Stimulated activated CD4-positive, alpha-beta T cell treated with anti-CD3 and anti-CD28 coated beads, Interleukin-15, amount 100 ng/mL, for 24 hours (primary cell): Measurements from ENCODE around the gene ZYX.
"Not testable (repeated sequence)": the region's sequence is repeated elsewhere in the genome, so short reads cannot be mapped to it uniquely, and the experiment has no call there.

Source experiments
- DNase-seq: peaks from one replicate; pipeline ENCODE4 v3.0.0-alpha.2; 2020

Gene ZYX

DNA sequence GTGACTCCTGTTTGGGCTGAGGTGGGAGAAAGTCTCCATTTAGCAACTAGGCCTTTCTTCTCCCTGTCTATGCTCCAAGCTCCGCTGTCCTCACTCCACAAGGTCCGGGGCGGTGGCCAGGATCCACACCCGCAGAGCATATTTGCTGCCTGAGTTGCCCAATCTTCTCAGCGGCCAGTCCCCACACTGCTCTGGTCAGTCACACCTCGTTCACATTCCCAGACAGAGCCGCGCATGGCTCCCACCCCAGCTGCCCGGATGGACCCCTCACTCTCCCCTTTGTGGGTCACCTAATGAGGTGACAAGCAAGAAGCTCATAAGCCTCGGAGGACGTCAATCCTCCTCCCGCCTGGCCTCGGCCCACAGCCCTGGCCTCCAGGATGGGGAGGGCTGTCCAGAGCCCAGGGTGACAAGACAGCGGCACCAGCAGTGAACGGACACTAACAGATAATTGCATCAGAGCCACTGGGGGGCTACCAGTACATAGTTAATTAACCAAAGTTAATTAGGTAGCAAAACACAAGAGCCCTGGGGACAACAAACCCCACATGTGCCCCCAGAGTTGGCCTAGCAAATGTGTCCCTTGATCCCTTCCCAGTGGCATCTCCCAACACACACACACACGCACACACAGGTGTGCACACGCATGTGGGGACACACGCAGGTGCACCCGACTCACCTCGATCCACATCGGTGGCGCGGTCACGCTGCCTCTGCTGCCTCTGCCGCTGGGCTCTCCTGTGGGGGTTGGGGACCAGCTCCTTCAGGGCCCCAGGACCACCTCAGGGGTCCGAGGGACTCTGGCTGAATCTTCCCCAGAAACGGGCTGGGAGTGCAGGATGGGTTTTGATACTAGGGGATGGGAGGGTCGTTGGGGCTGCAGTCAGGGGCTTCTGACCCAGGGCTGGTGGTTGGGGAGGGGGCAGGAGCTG, 15.7 kb downstream of the ZYX start:
- no peak for DNase-seq

DNA sequence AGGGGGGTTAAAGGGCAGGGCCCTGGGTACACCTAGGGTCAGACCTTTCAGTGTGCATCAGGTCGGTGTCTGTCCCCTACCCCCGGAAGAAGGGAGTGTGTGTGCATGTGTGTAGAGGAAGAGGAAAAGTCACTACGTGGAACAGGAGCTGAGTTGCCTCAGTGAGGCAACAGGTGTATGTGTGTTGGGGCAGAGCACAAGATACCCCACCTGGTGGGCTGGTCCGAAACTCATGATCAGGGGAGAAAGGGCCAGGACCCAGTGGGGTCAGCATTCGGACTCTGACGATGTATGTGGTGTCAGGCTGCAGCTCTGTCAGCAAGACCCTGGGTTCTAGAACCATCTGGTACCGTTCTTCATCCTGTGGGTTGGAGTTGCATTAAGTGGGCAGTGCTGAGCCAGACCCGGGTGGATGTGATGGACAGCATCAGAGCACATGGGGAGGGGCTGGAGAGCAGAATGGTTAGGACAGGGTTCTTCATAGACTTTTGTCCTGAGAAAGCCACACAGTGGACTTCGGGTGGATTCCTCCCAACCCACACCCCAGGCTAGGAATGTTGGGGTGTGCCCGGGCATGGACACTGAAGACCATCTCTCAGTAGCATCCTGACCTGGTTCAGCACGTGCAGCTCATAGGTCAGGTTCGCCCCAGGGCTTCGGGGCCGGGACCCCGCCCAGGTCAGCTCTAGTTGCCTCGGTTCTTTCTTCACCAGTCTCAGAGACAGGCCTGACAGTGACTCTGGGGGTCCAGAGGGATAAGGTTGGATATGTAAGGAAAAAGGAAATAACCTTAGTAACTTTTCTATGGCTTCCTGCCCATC, 16.8 kb downstream of the ZYX start:
- no peak for DNase-seq

DNA sequence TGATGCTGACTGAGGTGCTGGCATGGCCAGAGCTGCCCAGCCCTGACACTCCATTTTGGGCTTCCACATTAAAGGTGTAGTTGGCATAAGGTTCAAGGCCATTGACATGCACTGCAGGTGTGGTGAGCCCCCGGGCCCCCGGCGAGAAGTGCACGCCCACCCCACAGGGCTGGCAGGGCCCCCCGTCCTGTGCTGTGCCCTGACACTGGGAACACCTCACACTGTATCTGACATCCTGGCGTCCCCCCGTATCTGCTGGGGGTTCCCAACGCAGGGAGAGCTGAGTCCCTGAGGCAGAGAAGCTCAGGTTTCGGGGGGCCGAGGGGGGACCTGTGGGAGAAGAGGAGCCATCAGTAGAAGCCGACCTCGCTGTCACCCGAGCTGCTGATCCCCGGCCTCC, 17.5 kb downstream of the ZYX start:
- DNase-seq: no peak

DNA sequence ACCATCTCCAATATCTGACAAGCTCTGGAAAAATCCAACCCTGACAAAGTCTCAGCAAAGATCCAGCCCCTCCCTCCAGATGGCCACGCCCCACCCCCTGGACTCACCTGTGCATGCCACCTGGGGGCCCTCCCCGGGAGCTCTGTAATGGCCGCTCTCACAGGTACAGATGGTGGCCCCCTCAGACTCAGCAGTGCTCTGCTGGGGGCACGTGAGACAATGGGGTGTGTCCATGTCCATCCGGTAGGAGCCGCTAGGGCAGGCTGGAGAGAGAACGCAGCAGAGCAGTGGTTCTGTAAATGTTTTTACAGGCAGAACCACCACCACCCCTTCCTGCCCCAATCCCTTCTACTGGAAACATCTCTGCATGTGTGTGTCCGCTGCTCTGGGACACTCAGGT, 18.0 kb downstream of the ZYX start:
- DNase-seq: no peak

DNA sequence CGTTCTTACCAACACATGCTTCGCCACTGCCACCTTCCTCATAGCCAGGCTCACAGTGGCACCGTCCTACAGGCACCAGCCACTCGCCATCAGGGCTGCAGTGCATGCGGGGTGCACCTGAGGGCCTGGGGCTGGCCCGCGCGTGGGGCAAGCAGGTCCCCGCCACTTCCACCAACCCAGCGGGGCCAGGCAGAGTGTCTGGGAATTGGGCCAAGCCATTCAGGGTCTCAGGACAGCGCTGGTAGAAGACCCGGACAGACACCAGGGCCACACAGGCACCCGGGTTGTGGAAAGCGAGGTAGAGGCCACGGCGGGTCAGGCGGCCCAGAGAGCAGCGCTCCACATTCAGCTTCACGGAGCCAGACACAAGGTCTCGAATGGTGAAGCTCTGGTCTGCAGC, 18.5 kb downstream of the ZYX start:
- no peak for DNase-seq

DNA sequence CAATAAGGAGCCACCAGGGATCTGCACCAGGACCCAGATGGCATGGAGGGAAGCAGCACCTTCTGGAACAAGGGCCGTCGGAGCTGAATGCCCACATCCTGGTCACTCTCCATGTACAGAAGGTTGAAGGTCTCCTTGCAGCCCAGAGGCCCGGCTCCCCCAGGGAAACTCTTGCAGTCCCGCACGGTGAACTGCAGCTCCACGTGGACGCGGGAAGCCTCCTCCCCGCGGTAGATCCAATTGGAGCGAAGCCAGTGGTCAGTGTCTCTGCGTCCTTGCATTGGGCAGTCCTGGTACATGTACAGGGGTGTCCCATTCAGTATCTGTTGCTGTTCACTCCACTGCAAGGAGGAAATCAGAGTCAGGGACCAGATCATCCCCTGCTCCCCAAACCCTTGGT, 20.1 kb downstream of the ZYX start:
- no peak for DNase-seq

DNA sequence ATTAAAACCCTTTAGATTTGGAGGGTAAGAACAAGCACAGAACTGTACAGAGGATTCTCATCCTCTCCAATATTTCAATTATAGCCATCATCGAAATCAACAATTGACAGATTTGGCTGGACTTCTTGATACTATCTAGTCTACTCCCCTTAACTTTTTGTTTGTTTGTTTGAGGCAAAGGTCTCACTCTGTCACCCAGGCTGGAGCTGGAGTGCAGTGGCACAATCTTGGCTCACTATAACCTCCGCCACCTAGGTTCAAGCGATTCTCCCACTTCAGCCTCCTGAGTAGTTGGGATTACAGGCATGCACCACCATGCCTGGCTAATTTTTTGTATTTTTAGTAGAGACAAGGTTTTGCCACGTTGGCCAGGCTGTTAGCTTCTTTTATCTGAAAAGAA, 21.1 kb downstream of the ZYX start:
- DNase-seq: not testable (repeated sequence)

DNA sequence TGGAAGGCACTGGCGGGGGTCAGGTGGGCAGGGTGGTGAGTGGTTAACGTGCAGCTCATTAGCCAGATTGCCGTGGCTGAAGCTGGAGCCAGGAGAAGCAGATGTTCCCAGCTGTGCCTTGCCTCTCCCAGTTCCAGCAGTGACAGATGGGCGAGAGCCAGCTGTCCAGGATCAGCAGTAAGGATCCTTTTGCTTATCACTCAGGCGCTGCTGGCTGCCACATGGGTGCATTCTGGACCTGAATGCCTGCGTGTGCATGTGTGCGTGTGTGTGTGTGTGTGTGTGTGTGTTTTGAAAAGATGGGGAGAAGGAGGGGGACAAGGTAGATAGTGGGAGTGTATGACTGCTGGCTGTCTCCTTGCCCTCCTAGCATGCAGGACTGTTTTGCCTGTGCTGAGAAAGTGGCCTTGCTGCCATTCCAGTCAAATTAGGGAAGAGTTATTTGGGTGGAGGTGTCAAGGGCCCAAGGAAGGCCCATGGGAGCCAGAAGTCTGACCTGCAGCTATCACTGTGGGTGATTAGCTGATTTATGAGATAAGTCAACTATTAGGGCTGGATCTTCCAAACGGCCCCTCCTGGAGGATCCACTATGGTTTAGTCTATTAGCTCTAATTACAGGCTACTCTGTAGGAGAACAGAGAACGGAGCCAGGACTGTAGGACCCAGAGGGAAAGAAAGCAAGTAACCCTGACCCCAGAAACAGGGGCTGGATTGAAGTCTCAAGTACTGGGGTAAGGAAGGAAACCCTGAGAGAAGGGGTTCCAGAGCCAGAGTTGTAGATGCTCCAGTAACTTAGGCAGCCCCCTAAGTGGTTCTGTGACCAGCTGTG, 24.2 kb downstream of the ZYX start:
- no peak for DNase-seq

DNA sequence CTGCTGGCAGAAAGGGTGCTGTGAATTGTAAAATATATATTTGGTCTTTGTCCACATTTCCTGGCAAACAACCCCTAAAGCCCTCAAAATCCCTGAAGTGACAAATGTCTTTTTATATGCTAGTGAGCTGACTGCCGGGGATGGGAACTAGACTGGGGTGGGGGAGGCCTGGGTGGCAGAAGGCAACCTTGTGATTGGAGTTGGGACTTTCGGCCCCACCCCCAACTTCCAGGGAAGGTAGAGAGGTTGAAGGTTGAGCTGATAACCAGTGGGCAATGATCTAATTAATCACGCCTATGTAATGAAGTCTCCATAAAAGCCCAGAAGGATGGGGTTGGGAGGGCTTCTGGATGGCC, 24.8 kb downstream of the ZYX start:
- no peak for DNase-seq

DNA sequence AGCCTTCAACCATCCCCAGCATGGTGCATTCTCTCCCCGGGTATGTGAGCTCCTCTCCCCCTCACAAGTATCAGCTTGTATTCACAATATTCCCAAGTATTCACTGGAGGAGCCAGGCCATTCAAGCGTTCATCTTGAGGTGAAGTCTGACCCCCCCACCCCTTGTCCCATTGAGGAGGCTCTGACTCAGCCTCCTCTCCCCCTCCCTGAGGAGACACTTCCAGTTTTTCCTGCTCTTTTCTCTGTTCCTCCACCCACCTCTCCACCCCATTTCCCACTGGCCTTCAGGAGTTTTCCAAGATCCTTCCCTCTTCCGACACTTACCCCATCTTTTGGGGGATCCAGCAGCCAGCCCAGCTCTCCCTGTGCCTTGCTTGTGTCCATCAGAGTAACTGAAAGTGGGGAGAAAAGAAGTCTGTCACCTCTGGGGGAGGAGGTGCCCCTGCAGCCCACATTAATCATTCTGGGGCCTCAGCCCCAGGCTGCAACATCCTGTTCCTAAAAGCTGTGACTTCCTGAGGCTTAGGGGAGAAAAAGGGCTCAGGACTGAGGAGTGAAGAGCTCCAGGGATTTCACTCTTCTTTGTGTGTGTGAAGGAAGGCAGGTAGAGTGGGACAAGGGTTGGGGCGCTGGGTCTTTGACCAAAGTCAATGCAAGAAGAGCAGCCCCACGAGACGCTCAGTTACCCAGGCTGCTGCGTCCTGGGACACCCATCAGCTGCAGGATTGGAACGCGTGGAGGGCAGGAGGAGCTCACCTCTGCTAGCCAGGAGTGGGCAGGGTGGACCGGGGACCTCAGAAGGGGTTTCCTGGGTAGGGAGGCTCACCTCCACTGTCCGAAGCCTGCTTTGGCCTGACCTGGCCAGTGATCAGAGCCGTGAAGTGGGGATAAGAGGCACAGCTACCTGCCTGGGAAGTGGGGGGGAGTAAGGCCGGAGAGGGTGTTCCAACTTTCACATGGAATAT, 26.4 kb downstream of the ZYX start:
- DNase-seq: peak; percentile 49

DNA sequence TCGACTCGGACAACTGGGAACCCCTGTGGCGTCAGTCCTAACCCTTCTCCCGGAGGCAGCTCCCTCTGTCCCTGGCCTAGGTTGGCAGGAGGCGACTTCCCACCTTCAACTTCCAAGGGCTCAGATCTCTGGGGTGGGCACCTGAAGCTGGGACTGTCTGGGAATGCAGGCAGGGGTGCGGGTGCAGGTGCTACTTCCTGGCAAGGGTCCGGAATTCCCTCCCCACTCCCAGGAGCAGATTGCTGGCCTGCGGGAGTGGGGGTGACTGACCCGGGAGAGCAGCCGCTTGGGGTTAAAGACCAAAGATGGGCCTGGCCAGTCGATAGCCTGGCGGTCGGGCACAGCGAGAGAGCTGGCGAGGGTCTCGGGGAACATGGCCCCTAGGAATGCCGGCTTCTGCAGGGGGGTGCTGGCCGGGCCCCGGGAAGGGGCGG, 27.1 kb downstream of the ZYX start:
- DNase-seq: no peak

DNA sequence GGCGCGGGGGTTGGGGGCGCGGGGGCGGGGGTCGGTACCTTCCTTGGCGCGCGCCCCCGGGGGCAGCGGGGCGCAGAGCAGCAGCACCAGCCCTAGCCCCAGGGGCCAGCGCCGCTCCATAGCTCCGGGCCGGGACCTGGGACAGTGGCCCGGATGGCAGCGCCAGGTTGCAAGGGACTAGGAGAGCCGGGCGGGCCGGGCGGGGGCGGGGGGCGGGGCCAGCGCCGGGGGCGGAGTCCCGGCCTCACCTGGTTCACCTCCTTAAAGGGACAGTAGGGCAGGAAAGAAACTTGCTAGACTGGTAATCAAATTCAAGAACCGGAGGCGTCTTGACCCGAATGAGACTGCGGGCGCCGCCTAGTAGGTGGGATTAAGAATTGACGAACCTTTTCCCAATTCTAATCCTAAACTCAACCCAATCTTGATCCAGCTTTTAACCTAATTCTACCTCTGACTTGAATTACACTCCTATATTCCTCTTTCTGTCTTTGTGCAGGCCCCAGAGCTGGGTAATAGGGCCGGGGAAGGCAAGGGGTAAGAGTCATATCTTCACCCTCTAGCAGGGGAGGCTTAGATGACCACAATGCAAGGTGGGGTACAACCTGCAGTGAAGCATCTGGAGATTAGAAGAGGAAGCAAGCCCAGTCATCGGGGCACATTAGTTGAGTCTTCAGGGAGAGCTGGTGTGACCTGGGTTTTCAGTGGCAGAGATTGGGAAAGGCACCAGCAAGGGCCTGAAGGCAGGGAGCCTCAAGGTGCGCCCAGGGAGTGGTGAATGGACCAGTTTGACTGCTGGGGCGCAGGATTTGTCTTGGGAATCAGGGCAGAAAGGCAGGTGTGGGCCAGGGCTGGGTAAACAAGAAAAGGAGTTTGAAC, 27.8 kb downstream of the ZYX start, which contains the start of gene EPHA1:
TSS of gene EPHA1 (minus strand) at position 171 of the 876 bp plus-strand sequence. CDS start at position 120, 51 bp downstream.
- DNase-seq: peak; percentile 61

DNA sequence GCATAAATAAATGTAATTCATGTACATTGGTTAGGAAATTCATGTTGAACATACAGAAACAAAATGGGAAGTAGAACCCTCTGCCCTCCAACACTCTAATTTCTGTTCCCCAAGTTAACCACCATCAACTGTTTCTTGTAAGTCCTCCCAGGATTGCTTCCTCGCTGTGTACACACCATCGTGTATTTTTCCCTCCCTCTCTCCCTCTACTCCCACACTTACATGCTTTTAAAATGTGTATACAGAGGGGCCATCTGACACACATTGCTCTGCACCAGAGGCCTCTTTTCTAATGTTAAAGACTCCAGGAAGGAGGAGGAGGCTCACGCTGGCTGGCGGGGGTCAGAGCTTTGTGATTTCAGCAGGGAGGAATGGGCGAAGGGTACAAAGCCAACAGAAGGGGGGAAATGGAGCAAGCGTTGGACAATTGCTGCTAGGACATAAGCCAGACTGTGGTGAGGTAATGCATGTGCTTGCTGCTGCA, 29.4 kb downstream of the ZYX start:
- no peak for DNase-seq

DNA sequence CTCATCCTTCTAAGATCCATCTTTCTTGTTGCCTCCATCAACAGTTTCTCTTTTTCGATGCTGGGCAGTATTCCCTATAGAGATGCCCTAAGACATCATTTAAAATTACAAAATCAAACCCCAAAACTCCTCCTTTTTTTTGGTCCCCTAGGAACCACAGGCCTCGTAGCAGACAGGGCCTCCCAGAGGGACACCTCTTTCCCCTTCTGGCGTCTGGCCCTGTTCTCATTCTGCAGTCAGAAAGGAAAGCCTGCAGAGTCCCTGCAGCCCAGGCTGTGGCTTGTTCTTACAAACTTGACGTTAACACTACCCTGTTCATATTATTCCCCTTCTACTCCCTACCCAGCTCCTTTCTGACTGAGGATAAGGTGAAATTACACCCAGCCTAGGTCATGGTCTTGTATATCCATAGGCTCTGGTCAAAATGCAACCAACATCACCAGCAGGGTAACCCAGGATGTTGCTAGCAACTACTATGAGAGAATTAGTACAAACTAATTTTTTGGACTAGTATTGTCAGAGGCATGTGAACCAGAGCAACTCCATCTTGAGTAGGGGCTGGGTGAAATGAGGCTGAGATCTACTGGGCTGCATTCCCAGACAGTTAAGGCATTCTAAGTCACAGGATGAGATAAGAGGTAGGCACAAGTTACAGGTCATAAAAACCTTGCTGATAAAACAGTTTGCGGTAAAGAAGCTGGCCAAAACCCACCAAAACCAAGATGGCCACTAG, 31.0 kb downstream of the ZYX start:
- no peak for DNase-seq

DNA sequence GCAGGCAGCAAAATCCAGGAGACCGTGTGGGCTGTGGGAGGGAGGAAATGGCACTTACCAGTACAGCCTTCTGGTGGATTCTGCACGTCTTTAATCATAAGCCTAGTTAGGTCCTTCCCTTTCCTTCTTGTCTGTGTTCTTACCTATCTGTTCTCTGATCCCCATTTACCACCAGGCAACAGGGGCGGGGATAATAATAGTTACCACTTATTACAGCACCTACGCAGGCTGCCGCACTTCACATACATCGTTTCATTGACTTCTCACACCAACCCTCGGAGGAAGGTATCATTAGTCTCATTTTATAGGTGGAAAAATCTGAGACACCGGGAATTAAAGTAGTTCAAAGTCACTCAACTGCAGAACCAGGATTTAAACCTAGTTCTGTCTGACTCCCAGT, 32.0 kb downstream of the ZYX start:
- no peak for DNase-seq

DNA sequence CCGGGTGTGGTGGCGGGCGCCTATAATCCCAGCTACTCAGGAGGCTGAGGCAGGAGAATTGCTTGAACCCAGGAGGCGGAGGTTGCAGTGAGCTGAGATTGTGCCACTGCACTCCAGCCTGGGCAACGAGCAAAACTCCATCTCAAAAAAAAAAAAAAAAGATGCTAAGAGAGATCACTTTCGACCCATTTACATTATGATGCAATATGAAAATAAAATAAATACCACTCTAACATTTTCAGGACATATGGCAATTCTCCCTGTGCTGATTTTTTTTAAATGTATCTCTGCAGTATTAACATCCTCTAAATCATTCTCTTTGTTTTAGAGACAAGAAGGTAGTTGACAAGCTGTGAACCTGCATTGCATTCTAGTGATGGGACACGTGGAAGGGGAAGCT, 34.1 kb downstream of the ZYX start:
- not testable (repeated sequence) for DNase-seq

DNA sequence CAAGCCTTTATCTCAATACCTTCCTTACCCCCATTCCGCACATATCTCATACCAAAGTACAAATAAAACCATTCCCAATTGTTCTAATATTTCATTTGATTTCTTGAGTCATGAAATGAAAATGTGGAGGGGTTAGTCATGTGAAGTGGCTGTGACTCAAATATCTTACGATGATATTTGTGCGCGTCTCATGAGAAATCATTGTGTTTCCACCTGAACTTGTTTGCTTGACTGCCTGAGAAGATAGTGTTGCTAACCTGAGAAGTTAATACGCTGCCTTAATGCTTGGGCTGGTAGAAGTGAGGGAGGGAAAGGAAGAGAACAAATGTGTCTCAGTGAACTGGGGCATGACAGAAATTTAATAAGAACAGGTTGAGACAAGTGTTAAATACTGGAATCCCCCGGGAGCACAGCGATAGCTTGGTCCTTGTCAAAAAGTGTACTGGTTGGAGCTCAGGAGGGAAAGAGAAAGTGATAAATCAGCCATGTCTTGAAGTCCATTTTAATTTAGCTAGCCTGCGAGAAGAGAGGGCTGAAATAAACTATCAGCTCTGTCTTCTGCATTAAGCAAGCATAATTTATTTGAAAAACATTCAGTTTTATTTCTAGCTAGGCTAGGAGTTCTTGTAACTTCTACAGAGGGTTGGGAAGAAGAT, 34.7 kb downstream of the ZYX start:
- no peak for DNase-seq

DNA sequence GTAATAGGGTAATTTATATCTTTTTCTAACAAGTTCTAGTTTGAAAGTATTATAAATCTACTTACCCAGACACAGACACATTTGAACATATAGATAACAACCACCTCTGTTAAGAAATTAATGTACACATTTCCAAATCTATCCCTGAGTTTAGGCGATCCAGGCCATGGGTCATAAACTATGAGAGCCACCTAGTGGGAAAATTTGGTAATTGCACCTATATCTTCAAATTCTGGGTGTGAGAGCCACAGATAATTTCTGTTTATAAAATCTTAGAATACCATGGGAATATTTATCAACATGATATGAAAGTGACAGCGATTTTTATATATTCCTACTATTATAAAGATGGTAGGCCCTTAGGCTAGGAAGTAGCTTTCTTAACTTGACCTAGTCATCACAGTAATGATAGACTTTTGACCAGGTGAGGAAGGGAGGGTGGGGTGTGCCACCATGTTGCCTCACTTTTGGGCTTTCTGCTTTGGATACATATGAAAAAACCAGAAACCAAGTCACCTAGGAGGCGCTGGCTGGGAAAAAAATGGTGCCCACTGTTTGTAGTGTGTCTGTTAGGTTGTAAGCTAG, 35.5 kb downstream of the ZYX start:
- DNase-seq: no peak
